GM23338 (cell line): ENCODE data around the gene FURIN.

Source experiments
- CREB1 ChIP-seq: fragments of 250-450 bp; sonication (Bioruptor Pico); IDR thresholded peaks from 2 replicates; pipeline ENCODE4 v1.5.0; 2020; ENCODE audit warnings: low read depth, mild to moderate bottlenecking, moderate library complexity
- EZH2 ChIP-seq: fragments of 200-600 bp; sonication (generic); IDR thresholded peaks from one replicate; pipeline ENCODE4 v1.8.0; 2017; ENCODE audit warnings: antibody characterized with exemption, mild to moderate bottlenecking, low read depth; ENCODE audit not compliant: unreplicated experiment
- EZH2phosphoT487 ChIP-seq: fragments of 200-600 bp; sonication (generic); IDR thresholded peaks from one replicate; pipeline ENCODE4 v1.8.1; 2018; ENCODE audit warnings: antibody characterized with exemption; ENCODE audit not compliant: unreplicated experiment
- NANOG ChIP-seq: IDR thresholded peaks from 2 replicates; pipeline ENCODE4 v1.6.1; 2016; ENCODE audit warnings: antibody characterized with exemption, borderline replicate concordance
- POLR2AphosphoS5 ChIP-seq: IDR thresholded peaks from 2 replicates; pipeline ENCODE4 v1.6.1; 2016; ENCODE audit warnings: antibody characterized with exemption, low read depth
- STAT1 ChIP-seq: IDR thresholded peaks from one replicate; pipeline ENCODE4 v1.6.1; 2016; ENCODE audit warnings: antibody characterized with exemption; ENCODE audit not compliant: unreplicated experiment
- TF ChIP-seq, protein P1 (sequence below), 2 experiments: fragments of 200-600 bp in 1 of 2; sonication (generic) in 1 of 2; conservative IDR thresholded peaks; 2 replicates each; pipeline versions ENCODE4 v1.5.1 to v1.6.1; 2016 to 2017; ENCODE audit warnings: antibody characterized with exemption in 2 of 2, low read depth in 2 of 2, mild to moderate bottlenecking in 2 of 2, moderate library complexity in 1 of 2
- TF ChIP-seq, protein P2 (sequence below): IDR thresholded peaks from one replicate; pipeline ENCODE4 v1.6.1; 2018; ENCODE audit warnings: antibody characterized with exemption; ENCODE audit not compliant: unreplicated experiment
- TF ChIP-seq, protein P3 (sequence below): IDR thresholded peaks from 2 replicates; pipeline ENCODE4 v1.6.1; 2016; ENCODE audit warnings: antibody characterized with exemption

DNA sequence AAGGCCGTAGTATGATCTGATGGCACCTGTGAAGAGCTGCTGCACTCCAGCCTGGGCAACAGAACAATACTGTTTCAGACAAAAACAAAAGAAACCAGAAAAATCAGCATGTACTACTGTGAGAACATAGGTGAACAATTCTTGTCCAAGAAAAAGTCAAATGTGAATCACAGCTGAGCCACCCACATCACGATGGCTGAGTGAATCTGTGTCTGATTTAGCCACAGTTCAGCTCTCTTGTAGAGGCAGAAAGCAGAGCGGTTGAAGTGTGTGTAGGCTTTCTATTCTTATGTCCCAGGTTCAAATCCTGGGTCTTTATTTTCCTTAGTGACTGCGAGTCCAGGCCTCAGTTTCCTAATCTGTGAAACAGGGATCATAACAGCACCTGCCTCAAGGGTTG lies 4.4 kb upstream of the FURIN start:
- TF ChIP-seq, protein P1, sequence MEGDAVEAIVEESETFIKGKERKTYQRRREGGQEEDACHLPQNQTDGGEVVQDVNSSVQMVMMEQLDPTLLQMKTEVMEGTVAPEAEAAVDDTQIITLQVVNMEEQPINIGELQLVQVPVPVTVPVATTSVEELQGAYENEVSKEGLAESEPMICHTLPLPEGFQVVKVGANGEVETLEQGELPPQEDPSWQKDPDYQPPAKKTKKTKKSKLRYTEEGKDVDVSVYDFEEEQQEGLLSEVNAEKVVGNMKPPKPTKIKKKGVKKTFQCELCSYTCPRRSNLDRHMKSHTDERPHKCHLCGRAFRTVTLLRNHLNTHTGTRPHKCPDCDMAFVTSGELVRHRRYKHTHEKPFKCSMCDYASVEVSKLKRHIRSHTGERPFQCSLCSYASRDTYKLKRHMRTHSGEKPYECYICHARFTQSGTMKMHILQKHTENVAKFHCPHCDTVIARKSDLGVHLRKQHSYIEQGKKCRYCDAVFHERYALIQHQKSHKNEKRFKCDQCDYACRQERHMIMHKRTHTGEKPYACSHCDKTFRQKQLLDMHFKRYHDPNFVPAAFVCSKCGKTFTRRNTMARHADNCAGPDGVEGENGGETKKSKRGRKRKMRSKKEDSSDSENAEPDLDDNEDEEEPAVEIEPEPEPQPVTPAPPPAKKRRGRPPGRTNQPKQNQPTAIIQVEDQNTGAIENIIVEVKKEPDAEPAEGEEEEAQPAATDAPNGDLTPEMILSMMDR (conservative IDR thresholded peaks at IDR 0.05; ENCODE audit: low read depth in 2 of 2), result no peak
- TF ChIP-seq, protein P2, sequence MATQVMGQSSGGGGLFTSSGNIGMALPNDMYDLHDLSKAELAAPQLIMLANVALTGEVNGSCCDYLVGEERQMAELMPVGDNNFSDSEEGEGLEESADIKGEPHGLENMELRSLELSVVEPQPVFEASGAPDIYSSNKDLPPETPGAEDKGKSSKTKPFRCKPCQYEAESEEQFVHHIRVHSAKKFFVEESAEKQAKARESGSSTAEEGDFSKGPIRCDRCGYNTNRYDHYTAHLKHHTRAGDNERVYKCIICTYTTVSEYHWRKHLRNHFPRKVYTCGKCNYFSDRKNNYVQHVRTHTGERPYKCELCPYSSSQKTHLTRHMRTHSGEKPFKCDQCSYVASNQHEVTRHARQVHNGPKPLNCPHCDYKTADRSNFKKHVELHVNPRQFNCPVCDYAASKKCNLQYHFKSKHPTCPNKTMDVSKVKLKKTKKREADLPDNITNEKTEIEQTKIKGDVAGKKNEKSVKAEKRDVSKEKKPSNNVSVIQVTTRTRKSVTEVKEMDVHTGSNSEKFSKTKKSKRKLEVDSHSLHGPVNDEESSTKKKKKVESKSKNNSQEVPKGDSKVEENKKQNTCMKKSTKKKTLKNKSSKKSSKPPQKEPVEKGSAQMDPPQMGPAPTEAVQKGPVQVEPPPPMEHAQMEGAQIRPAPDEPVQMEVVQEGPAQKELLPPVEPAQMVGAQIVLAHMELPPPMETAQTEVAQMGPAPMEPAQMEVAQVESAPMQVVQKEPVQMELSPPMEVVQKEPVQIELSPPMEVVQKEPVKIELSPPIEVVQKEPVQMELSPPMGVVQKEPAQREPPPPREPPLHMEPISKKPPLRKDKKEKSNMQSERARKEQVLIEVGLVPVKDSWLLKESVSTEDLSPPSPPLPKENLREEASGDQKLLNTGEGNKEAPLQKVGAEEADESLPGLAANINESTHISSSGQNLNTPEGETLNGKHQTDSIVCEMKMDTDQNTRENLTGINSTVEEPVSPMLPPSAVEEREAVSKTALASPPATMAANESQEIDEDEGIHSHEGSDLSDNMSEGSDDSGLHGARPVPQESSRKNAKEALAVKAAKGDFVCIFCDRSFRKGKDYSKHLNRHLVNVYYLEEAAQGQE, result no peak
- TF ChIP-seq CREB1 (CRISPR knock-in tag), result no peak
- no peak for TF ChIP-seq EZH2
- no peak for TF ChIP-seq NANOG
- TF ChIP-seq POLR2AphosphoS5, result no peak
- TF ChIP-seq EZH2phosphoT487, result no peak
- TF ChIP-seq, protein P3, sequence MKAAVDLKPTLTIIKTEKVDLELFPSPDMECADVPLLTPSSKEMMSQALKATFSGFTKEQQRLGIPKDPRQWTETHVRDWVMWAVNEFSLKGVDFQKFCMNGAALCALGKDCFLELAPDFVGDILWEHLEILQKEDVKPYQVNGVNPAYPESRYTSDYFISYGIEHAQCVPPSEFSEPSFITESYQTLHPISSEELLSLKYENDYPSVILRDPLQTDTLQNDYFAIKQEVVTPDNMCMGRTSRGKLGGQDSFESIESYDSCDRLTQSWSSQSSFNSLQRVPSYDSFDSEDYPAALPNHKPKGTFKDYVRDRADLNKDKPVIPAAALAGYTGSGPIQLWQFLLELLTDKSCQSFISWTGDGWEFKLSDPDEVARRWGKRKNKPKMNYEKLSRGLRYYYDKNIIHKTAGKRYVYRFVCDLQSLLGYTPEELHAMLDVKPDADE, result no peak
- TF ChIP-seq STAT1, result no peak
